Ishikawa (cell line): Measurements from ENCODE around the gene CSNK1G2.

Experiments
- CEBPB ChIP-seq: IDR thresholded peaks from 2 replicates; pipeline ENCODE4 v1.6.1; 2012
- CREB1 ChIP-seq: IDR thresholded peaks from 2 replicates; pipeline ENCODE4 v1.6.1; 2012; ENCODE audit warnings: low read depth
- EGR1 ChIP-seq: IDR thresholded peaks from 2 replicates; pipeline ENCODE4 v1.6.1; 2012
- EP300 ChIP-seq: IDR thresholded peaks from 2 replicates; pipeline ENCODE4 v1.6.1; 2012; ENCODE audit warnings: borderline replicate concordance
- FOXM1 ChIP-seq: IDR thresholded peaks from 2 replicates; pipeline ENCODE4 v1.6.1; 2012; ENCODE audit warnings: low read depth, borderline replicate concordance
- MAX ChIP-seq: IDR thresholded peaks from 2 replicates; pipeline ENCODE4 v1.6.1; 2012
- NFIC ChIP-seq: IDR thresholded peaks from 2 replicates; pipeline ENCODE4 v1.6.1; 2012
- RAD21 ChIP-seq: IDR thresholded peaks from 2 replicates; pipeline ENCODE4 v1.6.1; 2012; ENCODE audit warnings: low read depth
- REST ChIP-seq: IDR thresholded peaks from 2 replicates; pipeline ENCODE4 v1.6.1; 2012; ENCODE audit warnings: low read depth, mild to moderate bottlenecking
- TAF1 ChIP-seq: IDR thresholded peaks from 2 replicates; pipeline ENCODE4 v1.6.1; 2012; ENCODE audit warnings: low read depth, mild to moderate bottlenecking
- TCF12 ChIP-seq: IDR thresholded peaks from 2 replicates; pipeline ENCODE4 v1.6.1; 2012; ENCODE audit warnings: low read depth
- TEAD4 ChIP-seq: IDR thresholded peaks from 2 replicates; pipeline ENCODE4 v1.6.1; 2012
- USF1 ChIP-seq: IDR thresholded peaks from 2 replicates; pipeline ENCODE4 v1.6.1; 2012
- YY1 ChIP-seq: IDR thresholded peaks from 2 replicates; pipeline ENCODE4 v1.6.1; 2012; ENCODE audit warnings: low read depth
- ZBTB7A ChIP-seq: IDR thresholded peaks from 2 replicates; pipeline ENCODE4 v1.6.1; 2012; ENCODE audit warnings: low read depth

CSNK1G2 gene

GRCh38 chr19:2022289-2022688, 81.3 kb downstream of the CSNK1G2 start:
- TF ChIP-seq TEAD4, result no peak
- TF ChIP-seq CREB1, result no peak
- no peak for TF ChIP-seq EP300
- TF ChIP-seq ZBTB7A, result no peak
- TF ChIP-seq CEBPB, result no peak
- no peak for TF ChIP-seq TAF1
- TF ChIP-seq MAX, result no peak
- TF ChIP-seq RAD21, result no peak
- no peak for TF ChIP-seq USF1
- TF ChIP-seq TCF12, result no peak
- no peak for TF ChIP-seq YY1
- TF ChIP-seq REST, result no peak
- no peak for TF ChIP-seq NFIC
- TF ChIP-seq EGR1, result no peak
- no peak for TF ChIP-seq FOXM1

- no peak for TF ChIP-seq MAX
- TF ChIP-seq CREB1, result no peak
Measured at GRCh38 chr19:2026770-2027169, 85.8 kb downstream of the CSNK1G2 start.

GRCh38 chr19:2027361-2027760, 86.4 kb downstream of the CSNK1G2 start:
- TF ChIP-seq MAX, result peak; percentile 31; the same call in 1 of the 2 replicates
- no peak for TF ChIP-seq TEAD4
- no peak for TF ChIP-seq RAD21
- TF ChIP-seq TCF12, result no peak
- no peak for TF ChIP-seq FOXM1
- TF ChIP-seq REST, result no peak
- TF ChIP-seq CEBPB, result peak; percentile 76
- TF ChIP-seq EGR1, result no peak
- TF ChIP-seq CREB1, result no peak
- TF ChIP-seq ZBTB7A, result no peak
- no peak for TF ChIP-seq YY1
- TF ChIP-seq TAF1, result no peak
- TF ChIP-seq USF1, result no peak
- peak; percentile 71 for TF ChIP-seq NFIC
- TF ChIP-seq EP300, result no peak
